Esophagus muscularis mucosa (tissue), 3 donors: Measurements from ENCODE around the gene IL36RN.

Source experiments
- POLR2AphosphoS5 ChIP-seq, 2 donors: sonication (generic); formaldehyde crosslinking; IDR thresholded peaks; one replicate each; pipeline ENCODE4 v1.6.1; 2017; ENCODE audit warnings: antibody characterized with exemption in 2 of 2
- TF ChIP-seq, protein P1 (sequence below), 3 experiments: fragments of 200-600 bp in 2 of 3; fragments of 450-650 bp in 1 of 3; sonication (generic) in 2 of 3; IDR thresholded peaks; one replicate each; pipeline ENCODE4 v1.5.1; 2017 to 2019; ENCODE audit warnings: antibody characterized with exemption in 3 of 3, mild to moderate bottlenecking in 2 of 3, moderate library complexity in 1 of 3

DNA sequence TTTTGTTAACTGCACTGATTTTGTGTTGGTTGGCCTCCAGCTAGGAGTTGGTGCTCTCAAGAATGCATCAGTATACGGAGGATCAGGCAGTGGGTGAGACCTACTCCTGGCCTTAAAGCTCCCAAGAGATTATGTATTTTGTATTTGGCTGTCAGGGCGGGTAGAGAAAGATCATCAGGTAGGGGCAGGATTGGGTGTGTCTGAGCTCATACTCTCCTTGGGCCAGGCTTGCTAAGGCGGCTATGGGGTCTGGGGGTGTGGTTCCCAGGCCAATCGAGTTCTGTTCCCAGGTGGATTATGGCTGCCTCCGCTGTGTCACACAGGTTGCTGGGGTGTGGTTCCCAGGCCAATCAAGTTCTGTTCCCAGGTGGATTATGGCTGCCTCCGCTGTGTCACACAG, 39.5 kb downstream of the IL36RN start:
- TF ChIP-seq, protein P1, sequence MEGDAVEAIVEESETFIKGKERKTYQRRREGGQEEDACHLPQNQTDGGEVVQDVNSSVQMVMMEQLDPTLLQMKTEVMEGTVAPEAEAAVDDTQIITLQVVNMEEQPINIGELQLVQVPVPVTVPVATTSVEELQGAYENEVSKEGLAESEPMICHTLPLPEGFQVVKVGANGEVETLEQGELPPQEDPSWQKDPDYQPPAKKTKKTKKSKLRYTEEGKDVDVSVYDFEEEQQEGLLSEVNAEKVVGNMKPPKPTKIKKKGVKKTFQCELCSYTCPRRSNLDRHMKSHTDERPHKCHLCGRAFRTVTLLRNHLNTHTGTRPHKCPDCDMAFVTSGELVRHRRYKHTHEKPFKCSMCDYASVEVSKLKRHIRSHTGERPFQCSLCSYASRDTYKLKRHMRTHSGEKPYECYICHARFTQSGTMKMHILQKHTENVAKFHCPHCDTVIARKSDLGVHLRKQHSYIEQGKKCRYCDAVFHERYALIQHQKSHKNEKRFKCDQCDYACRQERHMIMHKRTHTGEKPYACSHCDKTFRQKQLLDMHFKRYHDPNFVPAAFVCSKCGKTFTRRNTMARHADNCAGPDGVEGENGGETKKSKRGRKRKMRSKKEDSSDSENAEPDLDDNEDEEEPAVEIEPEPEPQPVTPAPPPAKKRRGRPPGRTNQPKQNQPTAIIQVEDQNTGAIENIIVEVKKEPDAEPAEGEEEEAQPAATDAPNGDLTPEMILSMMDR (IDR thresholded peaks at IDR 0.05): no peak
- TF ChIP-seq POLR2AphosphoS5 (IDR thresholded peaks at IDR 0.05): no peak
